B cell (primary cell): Measurements from ENCODE around the gene PARD3B. TPM values are rescaled to one million over a fixed set of nuclear protein-coding genes. Genes with fewer than 3 reads are reported as not detected.

Experiments
- ATAC-seq: fragments of 200-7000 bp; cut with Tn5 transposase; one replicate; pipeline ENCODE4 v1.10.0; 2021; ENCODE audit warnings: low read depth, mild to moderate bottlenecking, moderate number of reproducible peaks, moderate library complexity
- CTCF ChIA-PET: fragments of 350-600 bp; sonication (Branson Sonifier 250); formaldehyde crosslinking; loops from one replicate; lab custom pipeline; 2021; ENCODE audit warnings: antibody characterized with exemption, inconsistent platforms; lab: Charles Lee
- POLR2A ChIA-PET: fragments of 350-600 bp; sonication (Branson Sonifier 250); formaldehyde crosslinking; loops from one replicate; lab custom pipeline; 2021; ENCODE audit warnings: antibody characterized with exemption; lab: Charles Lee
- DNase-seq: peaks from one replicate; pipeline ENCODE4 v3.0.0; 2013
- H2AFZ ChIP-seq: 2 replicates; pipeline ENCODE4 v1.6.1; 2012; ENCODE audit warnings: mild to moderate bottlenecking, low read depth, low read length; ENCODE audit not compliant: insufficient read depth, poor library complexity, severe bottlenecking
- H3K27ac ChIP-seq, 2 donors: 1 replicate in 1 of 2; 2 replicates in 1 of 2; pipeline ENCODE4 v1.5.1; 2012 to 2013; ENCODE audit warnings: low read length in 2 of 2, mild to moderate bottlenecking in 2 of 2, moderate library complexity in 1 of 2
- H3K27me3 ChIP-seq, 4 experiments: fragments of 200-600 bp in 1 of 4; sonication (generic) in 1 of 4; replicated peaks in 1 of 4; 1 replicate in 2 of 4; 2 replicates in 2 of 4; pipeline versions ENCODE4 v1.6.1 to v1.7.0; 2013 to 2016; ENCODE audit warnings: low read length in 3 of 4, mild to moderate bottlenecking in 2 of 4, mixed read lengths in 1 of 4, moderate library complexity in 1 of 4; ENCODE audit not compliant: insufficient read depth in 4 of 4, control insufficient read depth in 3 of 4; ENCODE audit errors: control extremely low read depth in 1 of 4
- H3K36me3 ChIP-seq, 2 experiments: replicated peaks in 1 of 2; 1 replicate in 1 of 2; 2 replicates in 1 of 2; pipeline versions ENCODE4 v1.6.1 to v1.7.1; 2013; ENCODE audit warnings: low read length in 1 of 2; ENCODE audit not compliant: insufficient read depth in 2 of 2, control insufficient read depth in 1 of 2; ENCODE audit errors: control extremely low read depth in 1 of 2, extremely low read depth in 1 of 2
- H3K4me1 ChIP-seq, 2 donors: fragments of 200-600 bp in 1 of 2; sonication (generic) in 1 of 2; 1 replicate in 1 of 2; 2 replicates in 1 of 2; pipeline versions ENCODE4 v1.5.1 to v1.6.1; 2013 to 2017; ENCODE audit warnings: low read length in 2 of 2; ENCODE audit not compliant: control insufficient read depth in 2 of 2, insufficient read depth in 2 of 2
- H3K4me2 ChIP-seq: replicated peaks from 2 replicates; pipeline ENCODE3; 2012; ENCODE audit warnings: mild to moderate bottlenecking, low read depth, low read length; ENCODE audit not compliant: poor library complexity, severe bottlenecking
- H3K4me3 ChIP-seq, 5 experiments: fragments of 200-600 bp in 1 of 5; sonication (generic) in 1 of 5; 1 replicate in 3 of 5; 2 replicates in 2 of 5; pipeline versions ENCODE4 v1.5.1 to v1.7.0; 2011 to 2016; ENCODE audit warnings: low read length in 4 of 5, mild to moderate bottlenecking in 4 of 5, low read depth in 2 of 5, control low read depth in 1 of 5, moderate library complexity in 1 of 5; ENCODE audit not compliant: insufficient read depth in 1 of 5; ENCODE audit errors: control extremely low read depth in 1 of 5, extremely low read depth in 1 of 5
- H3K79me2 ChIP-seq: fragments of 200-600 bp; sonication (generic); one replicate; pipeline ENCODE4 v1.6.0; 2016; ENCODE audit warnings: low read length; ENCODE audit not compliant: control insufficient read depth, insufficient read depth
- H3K9ac ChIP-seq: fragments of 200-600 bp; sonication (generic); 2 replicates; pipeline ENCODE4 v1.6.1; 2017; ENCODE audit warnings: mild to moderate bottlenecking, low read length, moderate library complexity
- H3K9me3 ChIP-seq, 3 donors: one replicate each; pipeline versions ENCODE4 v1.6.1 to v1.7.1; 2013; ENCODE audit warnings: low read length in 2 of 3; ENCODE audit not compliant: control insufficient read depth in 2 of 3, insufficient read depth in 1 of 3; ENCODE audit errors: control extremely low read depth in 1 of 3
- H4K20me1 ChIP-seq: 2 replicates; pipeline ENCODE4 v1.6.0; 2012; ENCODE audit warnings: mild to moderate bottlenecking, low read length; ENCODE audit not compliant: insufficient read depth, control insufficient read depth, poor library complexity, severe bottlenecking
- H3K27ac Mint-ChIP-seq: one replicate; pipeline ENCODE4 v1.8.0; 2021; ENCODE audit warnings: mixed read lengths
- H3K27me3 Mint-ChIP-seq: one replicate; pipeline ENCODE4 v1.8.0; 2021; ENCODE audit warnings: mixed read lengths
- H3K4me1 Mint-ChIP-seq: one replicate; pipeline ENCODE4 v1.8.0; 2021; ENCODE audit warnings: mixed read lengths
- H3K4me3 Mint-ChIP-seq: one replicate; pipeline ENCODE4 v1.8.0; 2021; ENCODE audit warnings: mixed read lengths
- H3K9me3 Mint-ChIP-seq: one replicate; pipeline ENCODE4 v1.8.0; 2022; ENCODE audit warnings: mixed read lengths; ENCODE audit not compliant: insufficient read depth
- EZH2 ChIP-seq: IDR thresholded peaks from 2 replicates; pipeline ENCODE4 v1.6.1; 2012; ENCODE audit warnings: borderline replicate concordance, low read depth, mild to moderate bottlenecking, moderate library complexity, low read length; ENCODE audit not compliant: insufficient read depth, poor library complexity, severe bottlenecking
- WGBS: methylation state at CpG from one replicate; pipeline ENCODE4 v1.1.5; 2013; ENCODE audit warnings: missing lambda C conversion rate; ENCODE audit not compliant: insufficient coverage; 5-methylcytosine and 5-hydroxymethylcytosine counted together
- intact Hi-C: fragments of 100-400 bp; cut with micrococcal nuclease; formaldehyde crosslinking; loops from one replicate; pipeline ENCODE4 v1.10.0; 2022
- polyA plus RNA-seq: library from polyadenylated mRNA; depleted of rRNA; stranded (reverse); fragments of >200 nt; gene quantifications from 2 replicates; pipeline ENCODE4 v1.2.3, GENCODE V29; 2012
- total RNA-seq, 2 donors: library from RNA; stranded (reverse); fragments of 120-200 nt in 1 of 2; gene quantifications; 1 replicate in 1 of 2; 2 replicates in 1 of 2; pipeline versions ENCODE4 v1.2.3 to v1.2.4, GENCODE V29; 2013 to 2022
- TF ChIP-seq, protein P1 (sequence below): fragments of 200-600 bp; IDR thresholded peaks from one replicate; pipeline ENCODE4 v1.8.0; 2022; ENCODE audit warnings: antibody characterized with exemption, mild to moderate bottlenecking

Gene PARD3B
- total and polyA plus RNA-seq, 2 donors (not counting 1 experiment from before 2014, with no cell fraction given), result not detected

DNA sequence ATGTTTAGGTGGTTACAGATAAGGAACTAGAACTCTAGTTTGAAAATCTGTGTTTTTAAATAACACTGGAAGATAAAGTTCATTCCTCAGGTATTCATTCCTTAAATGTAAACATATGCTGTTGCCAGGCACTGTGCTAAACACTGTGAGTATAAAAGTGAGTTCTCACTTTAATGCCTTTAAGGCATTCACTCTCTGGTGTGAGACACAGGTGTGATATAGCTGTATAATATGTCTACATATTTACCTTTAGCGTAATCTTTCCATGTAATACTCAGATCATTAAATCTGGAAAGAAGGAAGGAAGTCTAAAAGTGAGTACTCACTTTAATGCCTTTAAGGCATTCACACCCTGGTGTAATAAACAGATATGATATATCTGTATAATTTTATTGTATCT lies 472.6 kb downstream of the PARD3B start:
- no CpG with 5 or more reads among the region's 1 CpG for WGBS
- intact Hi-C loops, result no loop called here

DNA sequence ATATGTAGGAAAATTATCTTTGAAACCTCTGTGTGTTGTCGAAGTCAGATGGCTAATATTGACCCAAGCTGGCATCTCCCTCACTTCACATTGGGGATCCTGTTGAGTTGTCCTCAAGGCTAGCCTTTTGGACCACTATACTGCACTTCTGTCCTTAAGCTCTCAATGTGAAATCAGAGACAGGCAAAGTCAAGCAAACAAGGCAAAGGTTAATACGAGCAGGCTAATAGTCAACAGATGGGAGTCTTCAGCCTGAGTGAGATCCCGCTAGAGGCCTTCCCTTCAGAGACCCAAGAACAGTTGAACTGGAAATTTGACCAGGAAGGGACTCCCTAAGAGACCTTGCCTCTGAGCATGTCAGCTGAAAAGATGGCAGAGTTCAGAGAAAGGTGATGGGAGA lies 475.4 kb downstream of the PARD3B start:
- no peaks in the 10 kb centered on the region for H4K20me1 ChIP-seq
- H3K9ac ChIP-seq, result no peak overlapping the region
- no peaks in the 10 kb centered on the region for H3K27me3 ChIP-seq
- Mint-ChIP-seq H3K9me3 (no peaks in the 10 kb centered on the region), H3K27me3 (no peaks in the 10 kb centered on the region), H3K4me1 (no peaks in the 10 kb centered on the region), H3K27ac (no peak overlapping the region), H3K4me3 (no peak overlapping the region)
- ChIA-PET CTCF (no interaction called here), POLR2A (no interaction called here)
- WGBS, result 100% methylated on average over 2 of the region's 3 CpGs
- H3K4me1 ChIP-seq, result no peaks in the 10 kb centered on the region
- no peaks in the 10 kb centered on the region for H3K9me3 ChIP-seq
- DNase-seq (no peak), ATAC-seq (no peak)
- H2AFZ ChIP-seq, result no peak overlapping the region
- no peak overlapping the region for H3K4me3 ChIP-seq
- H3K27ac ChIP-seq, result no peak overlapping the region
- no peaks in the 10 kb centered on the region for H3K79me2 ChIP-seq
- intact Hi-C loops, result no loop called here
- TF ChIP-seq, protein P1, sequence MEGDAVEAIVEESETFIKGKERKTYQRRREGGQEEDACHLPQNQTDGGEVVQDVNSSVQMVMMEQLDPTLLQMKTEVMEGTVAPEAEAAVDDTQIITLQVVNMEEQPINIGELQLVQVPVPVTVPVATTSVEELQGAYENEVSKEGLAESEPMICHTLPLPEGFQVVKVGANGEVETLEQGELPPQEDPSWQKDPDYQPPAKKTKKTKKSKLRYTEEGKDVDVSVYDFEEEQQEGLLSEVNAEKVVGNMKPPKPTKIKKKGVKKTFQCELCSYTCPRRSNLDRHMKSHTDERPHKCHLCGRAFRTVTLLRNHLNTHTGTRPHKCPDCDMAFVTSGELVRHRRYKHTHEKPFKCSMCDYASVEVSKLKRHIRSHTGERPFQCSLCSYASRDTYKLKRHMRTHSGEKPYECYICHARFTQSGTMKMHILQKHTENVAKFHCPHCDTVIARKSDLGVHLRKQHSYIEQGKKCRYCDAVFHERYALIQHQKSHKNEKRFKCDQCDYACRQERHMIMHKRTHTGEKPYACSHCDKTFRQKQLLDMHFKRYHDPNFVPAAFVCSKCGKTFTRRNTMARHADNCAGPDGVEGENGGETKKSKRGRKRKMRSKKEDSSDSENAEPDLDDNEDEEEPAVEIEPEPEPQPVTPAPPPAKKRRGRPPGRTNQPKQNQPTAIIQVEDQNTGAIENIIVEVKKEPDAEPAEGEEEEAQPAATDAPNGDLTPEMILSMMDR, result no peak
- no peak for TF ChIP-seq EZH2
- H3K36me3 ChIP-seq, result no peaks in the 10 kb centered on the region
- no peak overlapping the region for H3K4me2 ChIP-seq

More for the DNA sequence above, 472.6 kb downstream of the PARD3B start:
- no peaks in the 10 kb centered on the region for H3K9me3 ChIP-seq
- Mint-ChIP-seq H3K27me3 (no peaks in the 10 kb centered on the region), H3K4me3 (no peak overlapping the region), H3K4me1 (no peaks in the 10 kb centered on the region), H3K9me3 (no peaks in the 10 kb centered on the region), H3K27ac (no peak overlapping the region)
- ATAC-seq (no peak), DNase-seq (no peak)
- ChIA-PET POLR2A (no interaction called here), CTCF (no interaction called here)
- no peak overlapping the region for H3K27ac ChIP-seq
- no peak overlapping the region for H3K9ac ChIP-seq
- no peaks in the 10 kb centered on the region for H3K36me3 ChIP-seq
- no peak overlapping the region for H3K4me2 ChIP-seq
- H4K20me1 ChIP-seq, result no peaks in the 10 kb centered on the region
- H3K79me2 ChIP-seq, result no peaks in the 10 kb centered on the region
- H3K4me3 ChIP-seq, result no peak overlapping the region
- H3K27me3 ChIP-seq, result no peaks in the 10 kb centered on the region
- no peak for TF ChIP-seq EZH2
- TF ChIP-seq, protein P1, result no peak
- H3K4me1 ChIP-seq, result no peaks in the 10 kb centered on the region
- H2AFZ ChIP-seq, result no peak overlapping the region
